HG03139 (cell line): ENCODE data around the gene SLC44A2.
A peak's percentile ranks its signal among the peaks of the same experiment; 100 is the strongest.
"Not testable (repeated sequence)": the region's sequence is repeated elsewhere in the genome, so short reads cannot be mapped to it uniquely, and the experiment has no call there.

ENCODE experiments used
- ATAC-seq: cut with Tn5 transposase; IDR thresholded peaks from one replicate; pipeline ENCODE4 v1.9.1; 2021; ENCODE audit not compliant: unreplicated experiment

SLC44A2 gene

DNA sequence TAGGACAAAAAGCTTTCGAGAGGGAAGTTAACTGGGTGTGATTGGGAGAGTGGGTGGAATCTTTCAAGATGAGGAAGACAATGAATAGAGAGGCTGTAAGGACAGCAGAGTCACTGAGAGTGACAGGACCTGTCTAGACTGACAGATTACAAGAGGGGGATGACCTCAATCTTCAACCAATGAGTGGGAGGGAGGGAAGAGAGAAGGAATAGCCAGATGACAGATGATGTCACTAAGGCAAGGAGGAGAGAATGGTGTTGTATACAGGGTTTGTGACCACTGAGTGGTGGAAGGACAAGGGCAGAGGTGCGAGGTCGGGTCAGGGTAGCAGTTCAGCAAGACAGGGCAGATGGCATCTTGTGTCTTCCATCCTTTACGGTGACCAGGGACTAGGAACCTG lies 23.0 kb downstream of the SLC44A2 start:
- no peak for ATAC-seq

DNA sequence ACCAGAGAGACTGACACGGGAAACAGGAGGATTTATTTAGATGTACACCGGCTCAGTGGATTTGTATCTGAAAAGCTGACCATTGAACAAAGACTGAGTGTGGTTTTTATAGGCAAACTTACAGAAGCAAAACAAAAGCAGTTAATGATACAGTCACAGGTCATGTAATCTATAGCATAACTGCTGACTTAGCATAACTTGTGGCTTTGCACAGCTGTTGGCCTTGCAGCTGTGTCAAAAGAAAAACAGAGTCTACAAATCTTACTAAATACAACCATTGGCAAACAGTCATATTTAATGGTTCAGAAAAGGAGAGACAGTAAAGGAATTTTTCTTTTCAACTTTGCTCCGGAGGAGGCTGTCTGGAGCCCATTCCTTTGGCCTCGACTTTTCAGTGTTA lies 26.5 kb downstream of the SLC44A2 start:
- no peak for ATAC-seq

DNA sequence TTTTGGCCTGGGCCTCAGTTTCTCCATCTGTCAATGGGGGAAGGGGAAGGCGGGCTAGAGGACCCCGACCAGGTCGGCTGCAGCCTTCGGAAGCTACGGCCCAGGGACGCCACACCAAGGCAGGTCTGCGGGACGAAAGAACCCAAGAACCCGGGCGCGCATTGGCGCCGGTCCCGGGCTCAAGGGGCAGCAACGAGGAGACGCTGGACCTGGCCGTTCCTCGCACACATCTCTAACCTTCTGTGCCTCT lies 28.1 kb downstream of the SLC44A2 start:
- ATAC-seq, result no peak

DNA sequence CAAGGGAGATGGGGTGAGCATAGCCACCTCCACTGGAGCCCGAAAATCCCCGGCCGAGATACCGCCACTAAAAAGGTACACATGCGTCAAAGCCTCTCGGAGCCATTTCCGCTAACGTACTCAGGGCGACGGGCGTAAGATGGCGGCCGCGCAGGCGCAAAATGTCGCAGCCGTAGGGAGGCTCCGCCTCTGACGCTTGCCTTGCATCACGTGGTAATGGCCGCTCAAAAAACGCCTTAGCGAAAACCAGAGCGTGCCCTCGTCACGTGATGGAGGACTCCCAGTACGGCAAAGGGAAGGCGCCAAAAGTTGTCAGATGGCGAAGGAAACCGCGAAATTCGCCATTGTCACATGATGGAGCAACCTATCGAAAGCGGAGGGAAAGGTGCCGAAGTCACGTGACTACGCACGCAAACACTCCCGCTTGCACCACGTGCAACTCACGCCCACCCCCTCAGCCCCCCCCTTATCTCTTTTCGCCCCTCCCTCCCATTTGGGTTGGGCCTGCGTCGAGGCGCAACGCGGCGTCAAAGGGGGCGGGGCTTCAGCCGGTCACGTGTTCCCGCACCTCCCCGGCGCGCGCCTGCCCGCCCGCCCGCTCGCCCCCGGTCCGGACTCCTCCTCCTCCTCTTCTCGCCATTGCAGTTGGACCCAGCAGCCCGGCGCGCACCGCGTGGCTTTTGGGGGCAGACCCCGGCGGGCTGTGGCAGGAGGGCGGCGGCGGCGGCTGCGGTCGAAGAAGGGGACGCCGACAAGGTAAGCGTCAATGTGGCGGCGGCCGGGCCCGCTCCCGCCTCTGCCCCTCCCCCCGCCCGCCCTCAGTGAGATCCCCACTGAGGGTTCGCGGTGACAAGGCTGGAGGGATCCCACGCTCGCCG lies 28.6 kb downstream of the SLC44A2 start, which contains the start of gene ILF3:
Gene ILF3, plus strand, starts transcription at position 615 of the 878 bp plus-strand sequence. CDS start 16,260 bp downstream, outside the sequence.
- ATAC-seq, result peak; percentile 63

DNA sequence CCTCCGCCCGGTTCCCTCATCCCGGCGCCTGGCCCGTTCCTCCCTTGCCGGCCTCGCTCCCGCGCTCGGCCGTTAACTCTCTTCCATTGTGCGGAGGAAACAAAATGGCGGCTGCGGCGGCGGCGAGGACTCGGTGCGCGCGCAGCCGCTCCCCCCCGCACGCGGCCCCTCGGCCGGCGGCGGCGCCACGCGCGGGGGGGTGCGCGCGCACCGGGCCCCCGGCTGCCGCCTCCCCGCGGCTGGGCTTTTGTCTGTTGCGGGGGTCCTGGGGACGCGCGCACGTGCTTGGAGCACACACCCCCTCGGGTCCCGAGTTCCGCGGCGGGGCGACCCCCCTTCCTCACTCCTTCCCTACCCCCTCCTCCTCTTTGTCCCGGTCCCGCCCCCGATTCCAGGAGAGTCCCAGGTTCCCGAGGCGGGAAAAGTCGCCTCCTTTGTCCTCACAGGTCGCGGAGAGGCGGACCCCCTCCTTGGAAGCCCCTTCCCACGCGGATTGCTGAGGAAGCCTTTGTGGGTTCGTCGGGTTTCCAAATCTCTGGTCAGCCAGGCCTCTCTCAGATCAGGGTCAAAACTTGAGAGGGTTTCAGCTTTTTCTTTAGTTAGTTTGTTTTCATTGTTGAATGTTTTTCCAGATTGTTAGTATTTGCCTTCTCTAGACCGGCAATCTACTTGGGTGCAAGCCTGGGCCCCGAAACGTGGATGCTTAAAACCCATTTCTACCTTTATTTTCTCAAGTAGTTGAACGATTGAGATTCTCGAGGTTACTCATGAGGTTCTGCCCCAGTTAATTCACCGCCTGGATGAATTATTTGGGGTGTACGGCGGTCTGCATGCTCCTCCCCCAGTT lies 29.5 kb downstream of the SLC44A2 start:
- ATAC-seq, result peak; percentile 12

DNA sequence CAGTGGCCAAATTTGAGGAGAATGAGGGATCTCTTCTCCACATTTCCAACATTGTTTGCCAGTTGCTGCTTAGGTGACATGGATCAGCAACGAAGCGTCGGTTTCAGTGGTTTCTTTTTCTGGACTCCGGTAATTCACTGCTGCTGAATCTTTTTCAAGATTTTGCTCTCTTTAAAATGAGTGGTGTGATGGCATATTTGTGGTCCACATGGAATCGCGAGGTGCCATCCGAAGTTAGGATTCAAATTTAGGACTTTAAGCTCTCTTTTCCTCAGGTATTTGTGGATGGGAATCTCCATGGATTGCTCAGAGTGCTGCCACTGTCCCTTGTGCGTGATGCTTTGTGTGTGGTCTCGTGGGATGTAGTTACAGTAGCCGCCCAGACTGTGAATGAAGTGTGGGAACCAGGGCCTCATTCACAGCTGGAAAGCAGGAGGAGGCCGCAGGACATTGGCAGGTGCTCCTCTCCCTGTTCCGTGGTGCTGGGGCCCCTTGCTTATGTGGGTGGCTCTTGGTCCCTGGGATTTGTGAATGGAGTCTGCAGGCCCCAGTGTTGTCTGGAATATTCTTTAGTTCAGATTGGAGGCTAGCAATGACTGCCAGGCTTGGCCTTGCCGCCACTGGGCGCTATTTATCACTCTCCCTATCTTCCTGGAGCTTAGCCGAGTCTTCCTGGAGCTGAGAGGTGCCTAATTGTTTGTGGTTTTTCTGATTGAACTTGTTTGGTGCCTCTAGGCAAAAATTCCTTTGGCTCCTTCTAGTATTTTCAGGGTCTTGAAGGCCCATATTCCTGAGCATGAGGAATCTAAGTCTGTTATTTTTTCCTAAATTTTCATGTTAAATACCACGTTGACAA lies 30.3 kb downstream of the SLC44A2 start:
- no peak for ATAC-seq

- ATAC-seq, result no peak
Observed at GRCh38 chr19:10660346-10660745, 35.0 kb downstream of the SLC44A2 start.

DNA sequence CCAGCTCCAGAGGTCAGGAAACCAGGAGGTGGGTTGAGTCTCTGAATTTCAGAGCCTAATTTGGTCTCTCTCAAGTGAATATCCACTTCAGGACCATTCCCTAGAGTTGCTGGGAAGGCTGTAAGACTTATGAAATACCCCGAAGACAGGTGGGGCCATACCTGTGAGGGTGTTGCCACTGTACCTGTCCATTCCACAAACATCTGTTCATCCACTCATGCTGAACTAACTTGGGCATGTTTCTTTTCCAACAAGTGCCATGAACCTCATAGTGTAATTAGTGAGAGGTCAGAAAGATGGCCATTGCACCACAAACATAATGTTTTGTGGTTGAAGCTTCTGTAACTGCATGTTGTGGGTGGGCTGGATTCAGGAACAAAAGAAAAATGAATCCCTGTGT lies 36.6 kb downstream of the SLC44A2 start:
- no peak for ATAC-seq

DNA sequence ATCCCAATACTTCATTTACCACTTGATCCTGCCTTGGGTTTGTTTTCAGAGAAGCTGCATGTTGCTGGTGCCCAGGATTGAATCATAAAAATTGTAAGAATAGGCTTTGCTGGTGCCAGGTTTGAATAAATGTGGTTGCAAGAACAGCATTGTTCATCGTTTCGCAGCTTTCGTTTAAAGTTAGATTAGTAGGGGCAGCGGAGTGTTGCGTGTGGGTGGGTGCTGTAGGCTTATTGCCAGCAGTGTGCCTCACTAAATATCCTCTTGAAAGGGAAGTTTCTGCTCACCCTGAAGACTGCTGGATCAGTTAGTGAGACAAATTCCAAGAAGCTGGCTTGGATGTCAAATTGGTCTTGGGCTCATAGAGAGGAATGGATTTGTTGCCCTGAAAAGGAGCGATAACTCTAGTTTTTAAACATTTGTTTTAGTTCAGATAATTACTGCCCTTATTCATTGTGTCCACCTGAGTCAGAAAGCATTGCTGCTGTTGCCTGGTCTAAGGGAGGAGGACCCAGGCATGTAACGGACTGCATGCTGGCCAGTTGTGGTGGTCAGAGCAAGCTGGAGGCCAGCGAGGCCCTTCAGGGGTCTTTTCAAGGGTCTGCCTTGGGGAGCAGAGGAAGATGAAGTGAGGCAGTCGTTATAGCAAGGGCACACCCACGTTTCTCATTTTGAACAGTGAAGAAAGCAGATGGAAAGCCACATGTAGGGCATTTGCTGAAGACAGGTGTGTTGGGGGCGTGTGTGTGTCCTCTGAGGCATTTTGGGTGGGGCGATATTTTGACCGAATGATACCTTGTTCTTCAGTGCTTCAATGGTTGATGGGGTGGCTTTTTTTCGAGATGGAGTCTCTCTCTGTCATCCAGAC lies 37.3 kb downstream of the SLC44A2 start:
- no peak for ATAC-seq

GRCh38 chr19:10663252-10663563 lies 37.9 kb downstream of the SLC44A2 start:
- ATAC-seq, result not testable (repeated sequence)

DNA sequence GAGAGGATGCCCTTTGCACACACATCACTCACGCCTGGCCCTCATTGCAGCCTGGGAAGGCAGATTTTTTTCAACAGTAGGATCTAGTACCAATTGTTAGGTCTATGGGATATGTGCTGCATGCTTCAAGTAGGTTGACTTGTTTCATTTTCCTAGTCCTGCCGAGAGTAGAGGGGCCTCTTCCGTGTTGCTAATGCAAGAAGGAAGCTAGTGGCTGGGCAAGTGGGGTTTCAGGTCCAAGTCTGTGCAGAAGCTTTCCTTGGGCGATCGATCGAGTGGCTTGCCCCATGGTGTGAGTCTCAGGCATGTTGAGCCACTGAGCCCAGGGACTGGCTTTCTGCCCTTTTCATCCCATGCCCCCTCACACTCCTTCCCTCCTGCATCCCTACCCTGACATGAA lies 42.5 kb downstream of the SLC44A2 start:
- ATAC-seq, result no peak

DNA sequence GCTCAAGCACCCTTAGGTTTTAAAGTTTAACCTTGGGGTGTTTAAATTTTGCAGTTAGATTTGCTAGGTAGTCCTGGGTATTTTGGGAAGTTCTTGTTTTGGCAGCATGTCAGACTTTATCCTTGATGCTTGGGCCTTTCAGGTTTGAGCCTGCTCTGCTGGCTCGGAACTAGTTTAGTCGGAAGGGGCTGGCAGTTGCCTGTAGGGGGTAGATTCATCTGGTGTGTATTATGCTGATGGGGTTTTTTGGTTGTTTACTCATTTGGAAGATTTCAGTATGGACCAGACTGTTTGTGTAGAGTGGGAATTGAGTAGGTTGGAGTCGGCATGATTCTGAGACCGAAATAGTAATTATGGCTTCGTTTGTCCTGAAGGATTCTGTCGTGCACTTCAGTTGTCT lies 43.9 kb downstream of the SLC44A2 start:
- no peak for ATAC-seq

DNA sequence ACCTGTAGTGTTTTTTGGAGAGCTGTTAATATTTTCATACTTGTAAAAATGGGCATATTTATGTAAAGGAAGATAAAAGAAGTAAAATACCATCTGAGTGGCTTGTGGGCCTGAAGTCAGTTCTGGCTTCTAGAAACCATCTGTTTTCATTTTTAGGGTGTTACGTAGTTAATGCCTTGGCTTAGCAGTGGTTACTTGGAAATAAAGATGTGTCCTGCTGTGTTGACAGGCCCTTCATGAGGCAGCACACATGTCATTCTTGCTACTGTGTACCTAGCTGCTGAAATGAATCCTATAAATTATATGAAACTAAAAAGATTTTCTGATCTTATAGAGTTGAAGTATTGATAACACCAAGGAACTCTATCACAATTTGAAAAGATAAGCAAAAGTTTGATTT lies 44.8 kb downstream of the SLC44A2 start:
- no peak for ATAC-seq

- no peak for ATAC-seq
Observed at GRCh38 chr19:10670876-10671804, 45.8 kb downstream of the SLC44A2 start.

GRCh38 chr19:10671922-10672321 lies 46.6 kb downstream of the SLC44A2 start:
- ATAC-seq, result not testable (repeated sequence)

- ATAC-seq, result not testable (repeated sequence)
Observed at GRCh38 chr19:10675214-10675613, 49.9 kb downstream of the SLC44A2 start.

DNA sequence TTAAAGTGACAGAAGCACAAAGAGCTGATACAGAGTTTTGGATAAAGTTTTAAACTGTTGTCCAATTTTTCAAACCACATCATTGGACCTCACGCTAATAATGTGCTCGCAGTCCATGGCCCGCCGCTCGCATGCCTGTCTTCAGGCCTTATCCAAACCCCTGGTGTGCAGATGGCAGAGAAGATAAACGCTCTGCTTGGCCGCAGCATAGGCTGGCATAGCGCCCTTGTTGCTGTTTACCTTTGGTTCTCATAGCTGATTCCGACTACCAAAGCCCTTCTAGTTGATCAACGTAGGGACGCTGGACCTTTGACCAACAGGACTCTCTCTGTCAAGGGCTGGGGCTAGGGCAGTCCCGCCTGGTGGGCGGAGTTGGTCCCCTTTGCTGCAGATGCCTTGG lies 52.4 kb downstream of the SLC44A2 start:
- ATAC-seq, result no peak

DNA sequence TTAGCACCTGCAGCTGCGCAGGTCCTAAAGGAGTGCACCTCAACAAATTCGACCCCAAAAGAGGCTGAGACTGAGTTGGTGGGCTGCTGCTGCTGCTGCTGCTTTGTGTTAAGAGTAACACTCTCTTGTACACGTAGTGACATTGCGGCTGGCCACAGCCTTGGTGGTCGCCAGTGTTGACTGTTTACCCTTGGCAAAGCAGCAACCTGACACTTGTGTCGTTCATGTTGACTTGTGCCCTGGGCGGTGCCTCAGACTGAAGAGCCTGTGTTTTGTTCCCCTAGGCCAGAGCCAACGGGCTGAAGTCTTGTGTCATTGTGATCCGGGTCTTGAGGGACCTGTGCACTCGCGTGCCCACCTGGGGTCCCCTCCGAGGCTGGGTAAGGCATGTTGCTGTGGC lies 53.5 kb downstream of the SLC44A2 start:
- no peak for ATAC-seq

DNA sequence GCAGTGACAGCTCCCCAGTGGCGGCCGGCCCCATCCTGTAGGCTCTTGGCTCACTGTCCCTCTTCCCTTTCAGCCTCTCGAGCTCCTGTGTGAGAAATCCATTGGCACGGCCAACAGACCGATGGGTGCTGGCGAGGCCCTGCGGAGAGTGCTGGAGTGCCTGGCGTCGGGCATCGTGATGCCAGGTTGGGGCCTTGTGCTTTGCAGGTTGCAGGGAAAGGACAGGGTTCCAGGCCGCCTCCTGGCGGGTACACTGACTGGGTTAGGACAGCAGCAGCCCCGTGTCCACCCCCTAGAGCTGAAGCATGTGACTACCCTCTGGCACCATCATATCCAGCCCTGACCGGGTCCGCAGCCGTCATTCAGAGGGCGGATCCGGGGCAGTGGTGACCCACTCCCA lies 54.4 kb downstream of the SLC44A2 start:
- no peak for ATAC-seq
